MM.1S (cell line): ENCODE data around the gene SIL1.

ENCODE experiments used
- EZH2 ChIP-seq: fragments of 300-600 bp; sonication (generic); optimal IDR thresholded peaks from 2 replicates; pipeline ENCODE3; 2017; ENCODE audit warnings: low read depth, mild to moderate bottlenecking, antibody characterized with exemption, low read length, mixed read lengths
- TF ChIP-seq, protein P1 (sequence below): fragments of 300-600 bp; sonication (generic); IDR thresholded peaks from 2 replicates; pipeline ENCODE4 v1.5.1; 2016; ENCODE audit warnings: antibody characterized with exemption, low read length, mixed read lengths

DNA sequence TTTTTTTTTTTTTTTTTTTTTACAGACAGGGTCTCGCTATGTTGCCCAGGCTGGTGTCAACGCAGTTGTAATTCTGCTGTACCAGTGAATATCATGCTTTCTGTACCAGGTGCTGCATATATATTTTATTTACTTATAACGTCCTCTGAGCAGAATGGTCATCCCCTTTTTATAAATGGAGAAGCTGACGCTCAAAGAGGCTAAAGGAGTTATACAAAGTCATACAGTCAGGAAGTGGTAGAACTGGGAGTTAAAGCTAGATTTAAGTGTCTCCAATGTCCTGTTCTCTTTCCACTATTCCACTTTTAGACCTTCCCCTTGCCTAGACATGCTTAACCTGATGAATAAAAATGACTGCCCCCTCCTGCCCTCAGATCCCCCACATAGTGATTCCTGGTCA lies 1.2 kb upstream of the SIL1 start:
- TF ChIP-seq, protein P1, sequence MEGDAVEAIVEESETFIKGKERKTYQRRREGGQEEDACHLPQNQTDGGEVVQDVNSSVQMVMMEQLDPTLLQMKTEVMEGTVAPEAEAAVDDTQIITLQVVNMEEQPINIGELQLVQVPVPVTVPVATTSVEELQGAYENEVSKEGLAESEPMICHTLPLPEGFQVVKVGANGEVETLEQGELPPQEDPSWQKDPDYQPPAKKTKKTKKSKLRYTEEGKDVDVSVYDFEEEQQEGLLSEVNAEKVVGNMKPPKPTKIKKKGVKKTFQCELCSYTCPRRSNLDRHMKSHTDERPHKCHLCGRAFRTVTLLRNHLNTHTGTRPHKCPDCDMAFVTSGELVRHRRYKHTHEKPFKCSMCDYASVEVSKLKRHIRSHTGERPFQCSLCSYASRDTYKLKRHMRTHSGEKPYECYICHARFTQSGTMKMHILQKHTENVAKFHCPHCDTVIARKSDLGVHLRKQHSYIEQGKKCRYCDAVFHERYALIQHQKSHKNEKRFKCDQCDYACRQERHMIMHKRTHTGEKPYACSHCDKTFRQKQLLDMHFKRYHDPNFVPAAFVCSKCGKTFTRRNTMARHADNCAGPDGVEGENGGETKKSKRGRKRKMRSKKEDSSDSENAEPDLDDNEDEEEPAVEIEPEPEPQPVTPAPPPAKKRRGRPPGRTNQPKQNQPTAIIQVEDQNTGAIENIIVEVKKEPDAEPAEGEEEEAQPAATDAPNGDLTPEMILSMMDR: no peak
- no peak for TF ChIP-seq EZH2
